HK-2 (cell line): ENCODE data around the gene TRPV5.
"Not testable (repeated sequence)": the region's sequence is repeated elsewhere in the genome, so short reads cannot be mapped to it uniquely, and the experiment has no call there.

Source experiments
- DNase-seq: peaks from one replicate; pipeline ENCODE4 v3.0.0-alpha.2; 2018; ENCODE audit not compliant: unreplicated experiment

TRPV5 gene

GRCh38 chr7:142933624-142934023 lies at the start of gene TRPV5:
Gene TRPV5, minus strand, starts transcription at chr7:142933746. Its CDS starts 287 bp downstream, at chr7:142933459.
- DNase-seq, result no peak

GRCh38 chr7:142978402-142978801 lies 44.9 kb upstream of the TRPV5 start:
- DNase-seq, result not testable (repeated sequence)

- DNase-seq, result no peak
These were observed 41.1 kb upstream of the TRPV5 start for GRCh38 chr7:142974626-142975025.

GRCh38 chr7:142969183-142969582 lies 35.6 kb upstream of the TRPV5 start:
- no peak for DNase-seq

GRCh38 chr7:142968229-142968628 lies 34.7 kb upstream of the TRPV5 start:
- DNase-seq, result no peak

- no peak for DNase-seq
These were observed 31.1 kb upstream of the TRPV5 start for GRCh38 chr7:142964502-142965246.

GRCh38 chr7:142963993-142964392 lies 30.4 kb upstream of the TRPV5 start:
- DNase-seq, result no peak

- DNase-seq, result no peak
These were observed 29.4 kb upstream of the TRPV5 start for GRCh38 chr7:142962991-142963390.

GRCh38 chr7:142961973-142962926 lies 28.7 kb upstream of the TRPV5 start, which contains the start of gene KEL:
Gene KEL, minus strand, starts transcription at chr7:142962363. Its CDS starts 157 bp downstream, at chr7:142962206.
- DNase-seq, result no peak

- no peak for DNase-seq
These were observed 28.0 kb upstream of the TRPV5 start for GRCh38 chr7:142961595-142961972.

- DNase-seq, result no peak
These were observed 27.5 kb upstream of the TRPV5 start for GRCh38 chr7:142960955-142961512.

GRCh38 chr7:142959202-142959601 lies 25.7 kb upstream of the TRPV5 start:
- DNase-seq, result no peak

- no peak for DNase-seq
These were observed 24.2 kb upstream of the TRPV5 start for GRCh38 chr7:142957723-142958122.

- DNase-seq, result no peak
These were observed 23.5 kb upstream of the TRPV5 start for GRCh38 chr7:142956951-142957623.

GRCh38 chr7:142954680-142955268 lies 21.2 kb upstream of the TRPV5 start:
- no peak for DNase-seq

GRCh38 chr7:142950235-142950634 lies 16.7 kb upstream of the TRPV5 start:
- DNase-seq, result no peak

GRCh38 chr7:142948603-142949002 lies 15.1 kb upstream of the TRPV5 start:
- DNase-seq, result no peak

- no peak for DNase-seq
These were observed 11.5 kb upstream of the TRPV5 start for GRCh38 chr7:142945001-142945400.

- no peak for DNase-seq
These were observed 10.2 kb upstream of the TRPV5 start for GRCh38 chr7:142943706-142944268.

- no peak for DNase-seq
These were observed 9.2 kb upstream of the TRPV5 start for GRCh38 chr7:142942746-142943145.

GRCh38 chr7:142941541-142941940 lies 8.0 kb upstream of the TRPV5 start:
- DNase-seq, result no peak
